ENCODE results near the gene SETBP1.

SETBP1 gene

GRCh38 chr18:44766450-44766849 is 85.8 kb downstream of the SETBP1 start:
- in situ Hi-C loops (cut with HindIII; ENCODE audit: low pct_ligation_motif_present, low sequenced_read_pairs): no loop called here
- DNase-seq: no peak
- H3K36me3 ChIP-seq (replicated peaks): no peaks in the 10 kb centered on the region

GRCh38 chr18:44767807-44768206 is 87.1 kb downstream of the SETBP1 start:
- TF ChIP-seq CTCF (IDR thresholded peaks at IDR 0.05; ENCODE audit: low read depth, low read length, missing control alignments): no peak
- no peak for DNase-seq
- Histone ChIP-seq H3K27ac (no peak overlapping the region), H3K27me3 (replicated peaks) (no peaks in the 10 kb centered on the region), H3K36me3 (replicated peaks) (no peaks in the 10 kb centered on the region), H3K4me3 (ENCODE audit: low read depth, low read length) (no peak overlapping the region)
- in situ Hi-C loops (cut with HindIII; ENCODE audit: low pct_ligation_motif_present, low sequenced_read_pairs): no loop called here

More at GRCh38 chr18:44766450-44766849, 85.8 kb downstream of the SETBP1 start:
- H3K27me3 ChIP-seq (replicated peaks): no peaks in the 10 kb centered on the region
- no peak overlapping the region for H3K27ac ChIP-seq
- no peak overlapping the region for H3K4me3 ChIP-seq (ENCODE audit: low read depth, low read length)
- TF ChIP-seq CTCF (IDR thresholded peaks at IDR 0.05; ENCODE audit: low read depth, low read length, missing control alignments): no peak

GRCh38 chr18:44770641-44771040 is 90.0 kb downstream of the SETBP1 start:
- Histone ChIP-seq H3K4me3 (ENCODE audit: low read depth, low read length) (no peak overlapping the region), H3K27ac (no peak overlapping the region), H3K27me3 (replicated peaks) (no peaks in the 10 kb centered on the region), H3K36me3 (replicated peaks) (no peaks in the 10 kb centered on the region)
- TF ChIP-seq CTCF (IDR thresholded peaks at IDR 0.05; ENCODE audit: low read depth, low read length, missing control alignments): no peak
- in situ Hi-C loops (cut with HindIII; ENCODE audit: low pct_ligation_motif_present, low sequenced_read_pairs): no loop called here
- DNase-seq: no peak

- Histone ChIP-seq H3K36me3 (replicated peaks) (no peaks in the 10 kb centered on the region), H3K27me3 (replicated peaks) (no peaks in the 10 kb centered on the region), H3K4me3 (ENCODE audit: low read depth, low read length) (no peak overlapping the region), H3K27ac (no peak overlapping the region)
- no peak for DNase-seq
- in situ Hi-C loops (cut with HindIII; ENCODE audit: low pct_ligation_motif_present, low sequenced_read_pairs): no loop called here
- TF ChIP-seq CTCF (IDR thresholded peaks at IDR 0.05; ENCODE audit: low read depth, low read length, missing control alignments): no peak
Observed at GRCh38 chr18:44771572-44771955, 90.9 kb downstream of the SETBP1 start.

GRCh38 chr18:44771956-44772917 is 91.5 kb downstream of the SETBP1 start:
- TF ChIP-seq CTCF (IDR thresholded peaks at IDR 0.05; ENCODE audit: low read depth, low read length, missing control alignments): no peak
- DNase-seq: peak; percentile 22
- no peaks in the 10 kb centered on the region for H3K36me3 ChIP-seq (replicated peaks)
- no peak overlapping the region for H3K27ac ChIP-seq
- H3K4me3 ChIP-seq (ENCODE audit: low read depth, low read length): no peak overlapping the region
- no peaks in the 10 kb centered on the region for H3K27me3 ChIP-seq (replicated peaks)
- in situ Hi-C loops (cut with HindIII; ENCODE audit: low pct_ligation_motif_present, low sequenced_read_pairs): no loop called here
